Neural cell (in vitro differentiated cells): Measurements from ENCODE around the gene MEIOC. TPM values are rescaled to one million over a fixed set of nuclear protein-coding genes. Genes with fewer than 3 reads are reported as not detected.

Experiments used
- H2AFZ ChIP-seq: fragments of 200-600, 300-800 bp; sonication (generic), shearing (Covaris generic); 2 replicates; pipeline ENCODE4 v1.6.0; 2014; ENCODE audit warnings: low read depth, mild to moderate bottlenecking, antibody characterized with exemption, low read length, moderate library complexity
- H3F3A ChIP-seq: fragments of 200-600 bp; shearing (Covaris generic); 2 replicates; pipeline ENCODE4 v1.6.1; 2016; ENCODE audit warnings: mild to moderate bottlenecking, moderate library complexity, mixed read lengths, antibody characterized with exemption, low read length; ENCODE audit not compliant: insufficient read depth, poor library complexity, severe bottlenecking
- H3K27ac ChIP-seq: fragments of 200-600, 300-800 bp; sonication (generic), shearing (Covaris generic); 2 replicates; pipeline ENCODE4 v1.5.1; 2014; ENCODE audit warnings: mild to moderate bottlenecking, low read length, moderate library complexity
- H3K27me3 ChIP-seq: fragments of 300-800, 200-600 bp; sonication (generic), shearing (Covaris generic); 2 replicates; pipeline ENCODE4 v1.6.0; 2014; ENCODE audit warnings: mild to moderate bottlenecking, low read depth, low read length, moderate library complexity; ENCODE audit not compliant: insufficient read depth
- H3K36me3 ChIP-seq: fragments of 300-800, 200-600 bp; sonication (generic), shearing (Covaris generic); 2 replicates; pipeline ENCODE4 v1.5.1; 2014; ENCODE audit warnings: mild to moderate bottlenecking, antibody characterized with exemption, low read length, moderate library complexity; ENCODE audit not compliant: insufficient read depth
- H3K4me2 ChIP-seq: fragments of 300-800, 200-600 bp; sonication (generic), shearing (Covaris generic); 2 replicates; pipeline ENCODE4 v1.6.0; 2014; ENCODE audit warnings: mild to moderate bottlenecking, low read length
- H3K4me3 ChIP-seq: fragments of 300-800, 200-600 bp; sonication (generic), shearing (Covaris generic); 2 replicates; pipeline ENCODE4 v1.5.1; 2014; ENCODE audit warnings: mild to moderate bottlenecking, low read length, moderate library complexity
- H3K79me2 ChIP-seq: fragments of 200-600 bp; shearing (Covaris generic); replicated peaks from 2 replicates; pipeline ENCODE4 v1.6.0; 2014; ENCODE audit warnings: mild to moderate bottlenecking, low read length, moderate library complexity; ENCODE audit not compliant: insufficient read depth
- H3K9ac ChIP-seq: fragments of 300-800, 200-600 bp; sonication (generic), shearing (Covaris generic); 2 replicates; pipeline ENCODE4 v1.6.1; 2016; ENCODE audit warnings: mild to moderate bottlenecking, low read length, mixed read lengths
- H3K9me2 ChIP-seq: fragments of 200-600 bp; shearing (Covaris generic); 2 replicates; pipeline ENCODE4 v1.6.1; 2016; ENCODE audit warnings: mild to moderate bottlenecking, low read length, mixed read lengths; ENCODE audit not compliant: insufficient read depth
- H3K9me3 ChIP-seq: fragments of 200-600, 300-800 bp; sonication (generic), shearing (Covaris generic); 2 replicates; pipeline ENCODE4 v1.6.1; 2016; ENCODE audit warnings: mild to moderate bottlenecking, mixed run types, low read length, moderate library complexity, mixed read lengths
- H4K20me1 ChIP-seq: fragments of 200-600 bp; shearing (Covaris generic); 2 replicates; pipeline ENCODE4 v1.6.1; 2016; ENCODE audit warnings: mild to moderate bottlenecking, mixed run types; ENCODE audit not compliant: insufficient read depth
- EP300 ChIP-seq: fragments of 450-650 bp; conservative IDR thresholded peaks from 2 replicates; pipeline ENCODE4 v1.6.1; 2014; ENCODE audit warnings: antibody characterized with exemption, mild to moderate bottlenecking, moderate library complexity; ENCODE audit not compliant: poor library complexity, severe bottlenecking
- EZH2 ChIP-seq: fragments of 200-600, 300-800 bp; shearing (Covaris generic), sonication (generic); IDR thresholded peaks from 2 replicates; pipeline ENCODE4 v1.6.1; 2014; ENCODE audit warnings: antibody characterized with exemption, low read length, borderline replicate concordance, mild to moderate bottlenecking; ENCODE audit not compliant: insufficient read depth, poor library complexity, severe bottlenecking
- MXI1 ChIP-seq: fragments of 450-650 bp; conservative IDR thresholded peaks from 2 replicates; pipeline ENCODE4 v1.6.1; 2014; ENCODE audit warnings: antibody characterized with exemption, mild to moderate bottlenecking; ENCODE audit not compliant: poor library complexity, severe bottlenecking
- POLR2AphosphoS5 ChIP-seq: IDR thresholded peaks from 2 replicates; pipeline ENCODE4 v1.6.1; 2012
- RAD21 ChIP-seq: fragments of 450-650 bp; conservative IDR thresholded peaks from 2 replicates; pipeline ENCODE4 v1.6.1; 2014; ENCODE audit warnings: antibody characterized with exemption, mild to moderate bottlenecking, moderate library complexity
- SMC3 ChIP-seq: fragments of 450-650 bp; conservative IDR thresholded peaks from 2 replicates; pipeline ENCODE4 v1.6.1; 2014; ENCODE audit warnings: antibody characterized with exemption, mild to moderate bottlenecking, moderate library complexity; ENCODE audit not compliant: poor library complexity
- TAF1 ChIP-seq: IDR thresholded peaks from 2 replicates; pipeline ENCODE4 v1.6.1; 2012; ENCODE audit warnings: low read depth
- polyA plus RNA-seq: library from polyadenylated mRNA; depleted of rRNA; stranded (reverse); fragments of >200 nt; gene quantifications from 2 replicates; pipeline ENCODE4 v1.2.3, GENCODE V29; 2014
- small RNA-seq, 3 experiments: library from RNA; depleted of rRNA; stranded (forward); fragments of <200 nt; gene quantifications; one replicate each; pipeline ENCODE3, GENCODE V24; 2012
- TF ChIP-seq, protein P1 (sequence below): fragments of 450-650 bp; IDR thresholded peaks from 2 replicates; pipeline ENCODE4 v1.5.1; 2014; ENCODE audit warnings: antibody characterized with exemption, mild to moderate bottlenecking, moderate library complexity; ENCODE audit not compliant: poor library complexity, severe bottlenecking
- TF ChIP-seq, protein P2 (sequence below): IDR thresholded peaks from 2 replicates; pipeline ENCODE4 v1.6.1; 2012; ENCODE audit warnings: borderline replicate concordance

Gene MEIOC
- polyA plus RNA-seq, 1 donor from 2014 or later = not detected

DNA sequence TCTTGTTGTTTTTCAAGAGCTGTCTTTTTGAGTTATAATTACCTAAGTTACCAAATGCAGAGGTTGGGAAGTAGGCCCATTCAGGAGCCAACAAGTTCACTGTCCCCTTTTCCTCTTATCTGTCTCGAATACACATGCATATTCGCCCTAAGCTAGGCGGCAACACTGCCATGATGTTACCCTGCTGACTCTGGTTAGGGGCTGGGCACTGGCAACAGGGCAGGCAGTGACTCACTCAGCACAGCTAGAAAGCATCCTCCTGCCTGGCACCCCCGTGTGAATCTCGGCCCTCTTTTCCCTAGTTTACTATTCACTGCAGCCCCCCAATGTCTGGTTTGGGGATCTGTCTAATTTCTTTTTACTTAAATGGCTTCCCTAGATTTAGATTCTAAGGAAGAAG, 66.0 kb downstream of the MEIOC start:
- Histone ChIP-seq H2AFZ (no peak overlapping the region), H3K9me2 (no peaks in the 10 kb centered on the region), H3K36me3 (no peaks in the 10 kb centered on the region), H3K79me2 (no peaks in the 10 kb centered on the region), H3F3A (no peaks in the 10 kb centered on the region), H3K27ac (no peak overlapping the region), H3K9me3 (no peaks in the 10 kb centered on the region), H3K4me3 (no peak overlapping the region), H4K20me1 (no peaks in the 10 kb centered on the region), H3K9ac (no peak overlapping the region), H3K4me2 (no peak overlapping the region), H3K27me3 (no peaks in the 10 kb centered on the region)
- no peak for TF ChIP-seq RAD21
- TF ChIP-seq, protein P1, sequence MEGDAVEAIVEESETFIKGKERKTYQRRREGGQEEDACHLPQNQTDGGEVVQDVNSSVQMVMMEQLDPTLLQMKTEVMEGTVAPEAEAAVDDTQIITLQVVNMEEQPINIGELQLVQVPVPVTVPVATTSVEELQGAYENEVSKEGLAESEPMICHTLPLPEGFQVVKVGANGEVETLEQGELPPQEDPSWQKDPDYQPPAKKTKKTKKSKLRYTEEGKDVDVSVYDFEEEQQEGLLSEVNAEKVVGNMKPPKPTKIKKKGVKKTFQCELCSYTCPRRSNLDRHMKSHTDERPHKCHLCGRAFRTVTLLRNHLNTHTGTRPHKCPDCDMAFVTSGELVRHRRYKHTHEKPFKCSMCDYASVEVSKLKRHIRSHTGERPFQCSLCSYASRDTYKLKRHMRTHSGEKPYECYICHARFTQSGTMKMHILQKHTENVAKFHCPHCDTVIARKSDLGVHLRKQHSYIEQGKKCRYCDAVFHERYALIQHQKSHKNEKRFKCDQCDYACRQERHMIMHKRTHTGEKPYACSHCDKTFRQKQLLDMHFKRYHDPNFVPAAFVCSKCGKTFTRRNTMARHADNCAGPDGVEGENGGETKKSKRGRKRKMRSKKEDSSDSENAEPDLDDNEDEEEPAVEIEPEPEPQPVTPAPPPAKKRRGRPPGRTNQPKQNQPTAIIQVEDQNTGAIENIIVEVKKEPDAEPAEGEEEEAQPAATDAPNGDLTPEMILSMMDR = no peak
- TF ChIP-seq TAF1 = no peak
- TF ChIP-seq EP300 = no peak
- no peak for TF ChIP-seq POLR2AphosphoS5
- TF ChIP-seq EZH2 = no peak
- TF ChIP-seq MXI1 = no peak
- TF ChIP-seq, protein P2, sequence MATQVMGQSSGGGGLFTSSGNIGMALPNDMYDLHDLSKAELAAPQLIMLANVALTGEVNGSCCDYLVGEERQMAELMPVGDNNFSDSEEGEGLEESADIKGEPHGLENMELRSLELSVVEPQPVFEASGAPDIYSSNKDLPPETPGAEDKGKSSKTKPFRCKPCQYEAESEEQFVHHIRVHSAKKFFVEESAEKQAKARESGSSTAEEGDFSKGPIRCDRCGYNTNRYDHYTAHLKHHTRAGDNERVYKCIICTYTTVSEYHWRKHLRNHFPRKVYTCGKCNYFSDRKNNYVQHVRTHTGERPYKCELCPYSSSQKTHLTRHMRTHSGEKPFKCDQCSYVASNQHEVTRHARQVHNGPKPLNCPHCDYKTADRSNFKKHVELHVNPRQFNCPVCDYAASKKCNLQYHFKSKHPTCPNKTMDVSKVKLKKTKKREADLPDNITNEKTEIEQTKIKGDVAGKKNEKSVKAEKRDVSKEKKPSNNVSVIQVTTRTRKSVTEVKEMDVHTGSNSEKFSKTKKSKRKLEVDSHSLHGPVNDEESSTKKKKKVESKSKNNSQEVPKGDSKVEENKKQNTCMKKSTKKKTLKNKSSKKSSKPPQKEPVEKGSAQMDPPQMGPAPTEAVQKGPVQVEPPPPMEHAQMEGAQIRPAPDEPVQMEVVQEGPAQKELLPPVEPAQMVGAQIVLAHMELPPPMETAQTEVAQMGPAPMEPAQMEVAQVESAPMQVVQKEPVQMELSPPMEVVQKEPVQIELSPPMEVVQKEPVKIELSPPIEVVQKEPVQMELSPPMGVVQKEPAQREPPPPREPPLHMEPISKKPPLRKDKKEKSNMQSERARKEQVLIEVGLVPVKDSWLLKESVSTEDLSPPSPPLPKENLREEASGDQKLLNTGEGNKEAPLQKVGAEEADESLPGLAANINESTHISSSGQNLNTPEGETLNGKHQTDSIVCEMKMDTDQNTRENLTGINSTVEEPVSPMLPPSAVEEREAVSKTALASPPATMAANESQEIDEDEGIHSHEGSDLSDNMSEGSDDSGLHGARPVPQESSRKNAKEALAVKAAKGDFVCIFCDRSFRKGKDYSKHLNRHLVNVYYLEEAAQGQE = no peak
- no peak for TF ChIP-seq SMC3

Small RNA genes within 50 kb of the gene (small RNA-seq; reads per million reads assigned to genes)
- 0 reads per million in 3 experiments for gene RN7SL819P
- 0 reads per million in 3 experiments for gene SMCO4P1

Other genes starting within 250 kb of the MEIOC start
- gene GPATCH8, start 153.1 kb upstream of the MEIOC start, polyA plus RNA-seq = 18.5 and 24.5 TPM in 2 replicates
- gene FZD2, start 99.0 kb upstream of the MEIOC start, polyA plus RNA-seq = 2.5 and 3.0 TPM in 2 replicates
- 33.4 and 53.3 TPM in 2 replicates for gene CCDC43, start 33.3 kb downstream of the MEIOC start, polyA plus RNA-seq
- 10.7 and 15.2 TPM in 2 replicates for gene DBF4B, start 52.2 kb downstream of the MEIOC start, polyA plus RNA-seq
- 19.3 and 25.8 TPM in 2 replicates for gene ADAM11, start 102.5 kb downstream of the MEIOC start, polyA plus RNA-seq
- 8.0 and 9.0 TPM in 2 replicates for gene GJC1, start 173.8 kb downstream of the MEIOC start, polyA plus RNA-seq
- not detected in 2 replicates for gene HIGD1B, start 191.4 kb downstream of the MEIOC start, polyA plus RNA-seq
- 47.8 and 69.4 TPM in 2 replicates for gene EFTUD2, start 243.0 kb downstream of the MEIOC start, polyA plus RNA-seq